K562 (cell line): ENCODE data around the gene CHML. TPM values are rescaled to one million over a fixed set of nuclear protein-coding genes. Genes with fewer than 3 reads are reported as not detected.

ENCODE experiments used
- ATAC-seq: fragments of 200-7000 bp; cut with Tn5 transposase; 3 replicates; pipeline ENCODE4 v1.9.1; 2020; ENCODE audit warnings: moderate library complexity
- BruUV-seq: library from RNA; stranded (reverse); fragments of 400-500 nt; replicated peaks from 2 replicates; lab custom pipeline; 2021; lab: Mats Ljungman, UMichigan
- CTCF ChIA-PET: fragments of 300-600 bp; formaldehyde crosslinking; extraction: SDS; loops from one replicate; lab custom pipeline; 2021; ENCODE audit warnings: low intra/inter-chr PET ratio; lab: Yijun Ruan, JAX
- POLR2A ChIA-PET: fragments of 300-600, 350-650 bp; sonication (Branson Sonifier 250); formaldehyde crosslinking; extraction: SDS; loops from one replicate; lab custom pipeline; 2021; ENCODE audit warnings: antibody characterized with exemption, inconsistent platforms; lab: Yijun Ruan, JAX
- DNase-seq, 4 experiments: peaks; one replicate each; pipeline versions ENCODE4 v3.0.0 to v3.0.0-alpha.2; 2011 to 2018; ENCODE audit warnings: low spot score in 3 of 4, mixed read lengths in 3 of 4; ENCODE audit errors: extremely low read depth in 1 of 4
- FAIRE-seq: peaks from 2 replicates; lab custom pipeline; 2011; peaks lifted over from hg19 to GRCh38; lab: Jason Lieb, UNC
- H2AFZ ChIP-seq: 2 replicates; pipeline ENCODE4 v1.6.0; 2011; ENCODE audit warnings: low read depth, low read length, control low read depth, inconsistent platforms
- H3K27ac ChIP-seq: fragments of 200-600 bp; 3 replicates; pipeline ENCODE4 v1.8.0; 2011; ENCODE audit warnings: low read depth, mild to moderate bottlenecking, control low read depth, inconsistent platforms, low read length, moderate library complexity, mixed read lengths; ENCODE audit errors: extremely low read depth
- H3K27me3 ChIP-seq, 2 experiments: fragments of 300-600 bp in 1 of 2; 2 replicates in 1 of 2; 3 replicates in 1 of 2; pipeline versions ENCODE4 v1.6.0 to v1.8.0; 2011; ENCODE audit warnings: inconsistent platforms in 2 of 2, low read length in 2 of 2, mild to moderate bottlenecking in 1 of 2, mixed read lengths in 1 of 2, moderate library complexity in 1 of 2; ENCODE audit not compliant: control insufficient read depth in 2 of 2, insufficient read depth in 2 of 2
- H3K36me3 ChIP-seq: fragments of 300-600 bp; 3 replicates; pipeline ENCODE4 v1.8.0; 2011; ENCODE audit warnings: mild to moderate bottlenecking, low read length, inconsistent platforms; ENCODE audit not compliant: control insufficient read depth, insufficient read depth
- H3K4me1 ChIP-seq, 2 experiments: fragments of 200-600 bp in 1 of 2; replicated peaks in 1 of 2; 2 replicates in 1 of 2; 3 replicates in 1 of 2; pipeline versions ENCODE4 v1.5.1 to v1.8.0; 2011; ENCODE audit warnings: inconsistent platforms in 2 of 2, low read length in 2 of 2, mild to moderate bottlenecking in 1 of 2, mixed read lengths in 1 of 2, moderate library complexity in 1 of 2; ENCODE audit not compliant: control insufficient read depth in 2 of 2, insufficient read depth in 2 of 2
- H3K4me2 ChIP-seq: 2 replicates; pipeline ENCODE4 v1.6.1; 2011; ENCODE audit warnings: low read length, control low read depth, inconsistent platforms, mixed read lengths; ENCODE audit not compliant: insufficient read depth
- H3K4me3 ChIP-seq: fragments of 200-600 bp; sonication (generic), shearing (Covaris generic); 2 replicates; pipeline ENCODE4 v1.5.1; 2016; ENCODE audit warnings: control low read depth, inconsistent platforms
- H3K79me2 ChIP-seq: fragments of 200-600 bp; 3 replicates; pipeline ENCODE4 v1.8.0; 2011; ENCODE audit warnings: low read length, inconsistent platforms; ENCODE audit not compliant: control insufficient read depth, insufficient read depth
- H3K9ac ChIP-seq, 2 experiments: 2 replicates each; pipeline versions ENCODE4 v1.6.0 to v1.6.1; 2011; ENCODE audit warnings: low read depth in 2 of 2, low read length in 2 of 2, control low read depth in 1 of 2, inconsistent platforms in 1 of 2, mild to moderate bottlenecking in 1 of 2, mixed read lengths in 1 of 2; ENCODE audit not compliant: insufficient read depth in 1 of 2
- H3K9me1 ChIP-seq: one replicate; pipeline ENCODE4 v1.6.0; 2011; ENCODE audit warnings: inconsistent platforms, mild to moderate bottlenecking, low read length, moderate library complexity; ENCODE audit not compliant: control insufficient read depth, insufficient read depth
- H3K9me3 ChIP-seq: replicated peaks from 2 replicates; pipeline ENCODE4 v1.5.1; 2011; ENCODE audit warnings: low read depth, low read length, inconsistent platforms; ENCODE audit not compliant: control insufficient read depth, insufficient read depth
- H4K20me1 ChIP-seq: replicated peaks from 2 replicates; pipeline ENCODE4 v1.6.1; 2011; ENCODE audit warnings: low read length, inconsistent platforms, mixed read lengths; ENCODE audit not compliant: control insufficient read depth, insufficient read depth
- ELF4 ChIP-seq: fragments of 450-650 bp; formaldehyde crosslinking; IDR thresholded peaks from 2 replicates; pipeline ENCODE4 v1.4.0; 2022; ENCODE audit warnings: missing genetic modification characterization
- GATAD2B ChIP-seq: fragments of 450-650 bp; IDR thresholded peaks from 2 replicates; pipeline ENCODE4 v1.6.1; 2017; ENCODE audit warnings: mild to moderate bottlenecking, borderline replicate concordance
- MAZ ChIP-seq, 2 experiments: fragments of 450-650 bp in 1 of 2; sonication (generic) in 1 of 2; formaldehyde crosslinking; IDR thresholded peaks in 1 of 2; conservative IDR thresholded peaks in 1 of 2; 2 replicates each; pipeline versions ENCODE4 v1.4.0 to v1.5.0; 2020; ENCODE audit warnings: mild to moderate bottlenecking in 1 of 2, missing genetic modification reagents in 1 of 2
- NFE2 ChIP-seq: IDR thresholded peaks from 2 replicates; pipeline ENCODE4 v1.6.1; 2014; ENCODE audit warnings: antibody characterized with exemption, low read depth
- OTX1 ChIP-seq: fragments of 450-650 bp; formaldehyde crosslinking; IDR thresholded peaks from 2 replicates; pipeline ENCODE4 v1.4.0; 2022; ENCODE audit warnings: mild to moderate bottlenecking
- PTRF ChIP-seq: fragments of 450-650 bp; IDR thresholded peaks from 2 replicates; pipeline ENCODE4 v1.6.1; 2016; ENCODE audit warnings: mild to moderate bottlenecking, missing genetic modification characterization, missing compliant biosample characterization
- RCOR1 ChIP-seq, 2 experiments: IDR thresholded peaks; 2 replicates each; pipeline ENCODE4 v1.6.1; 2012; ENCODE audit warnings: low read depth in 2 of 2, low read length in 2 of 2, borderline replicate concordance in 1 of 2, improper control_type of control experiment in 1 of 2
- SAFB2 ChIP-seq: fragments of 200-400 bp; formaldehyde crosslinking; IDR thresholded peaks from 2 replicates; pipeline ENCODE4 v1.6.1; 2018; ENCODE audit warnings: borderline replicate concordance, low read length, low read depth, moderate library complexity; ENCODE audit not compliant: severe bottlenecking
- SPI1 ChIP-seq: IDR thresholded peaks from 2 replicates; pipeline ENCODE4 v1.6.1; 2011; ENCODE audit warnings: low read depth, low read length, control low read depth, borderline replicate concordance
- STAT5B ChIP-seq: fragments of 250-450 bp; sonication (Bioruptor Pico); IDR thresholded peaks from 2 replicates; pipeline ENCODE4 v1.8.0; 2021; ENCODE audit warnings: mild to moderate bottlenecking, inconsistent platforms
- ZNF263 ChIP-seq: sonication (generic); formaldehyde crosslinking; IDR thresholded peaks from 2 replicates; pipeline ENCODE4 v1.8.0; 2022; ENCODE audit warnings: mild to moderate bottlenecking, missing genetic modification reagents, borderline replicate concordance
- WGBS: fragments of 100-300 bp; shearing (Covaris generic); methylation state at CpG from one replicate; pipeline ENCODE4 v1.1.6; 2016; ENCODE audit warnings: low coverage, mixed read lengths; ENCODE audit not compliant: insufficient coverage; ENCODE audit errors: missing lambda C conversion rate; 5-methylcytosine and 5-hydroxymethylcytosine counted together
- in situ Hi-C: fragments of 300-500 bp; cut with MboI; formaldehyde crosslinking; loops from 4 replicates; pipeline ENCODE4 v1.15.0; 2018; ENCODE audit warnings: inconsistent platforms, mixed read lengths
- intact Hi-C: fragments of 100-400 bp; cut with micrococcal nuclease; formaldehyde crosslinking; loops from 2 replicates; pipeline ENCODE4 v1.14.2; 2022
- polyA plus RNA-seq, 8 experiments: library from polyadenylated mRNA; depleted of rRNA in 4 of 8; stranded (reverse) in 5 of 8; unstranded in 3 of 8; fragments of >200 nt; fragmentation: Nextera tagmentation in 2 of 8; fragmentation: Illumina TruSeq in 1 of 8; extraction: Ambion mirVana in 2 of 8; extraction: Trizol in 1 of 8; gene quantifications; 2 replicates each; pipeline versions ENCODE4 v1.2.1 to v1.2.3, GENCODE V29; 2011 to 2014; ENCODE audit warnings: inconsistent platforms in 1 of 8, missing spikeins in 1 of 8
- total RNA-seq, 7 experiments: library from RNA; depleted of rRNA in 6 of 7; stranded (reverse); fragments of >200 nt in 6 of 7; fragmentation: Illumina TruSeq in 2 of 7; extraction: Trizol in 2 of 7; gene quantifications; 2 replicates each; pipeline versions ENCODE4 v1.2.1 to v1.2.3, GENCODE V29; 2011 to 2021; ENCODE audit warnings: low replicate concordance in 1 of 7
- TF ChIP-seq, protein P1 (sequence below): fragments of 450-650 bp; conservative IDR thresholded peaks from 2 replicates; pipeline ENCODE4 v1.6.1; 2016; ENCODE audit warnings: missing genetic modification characterization, low read depth, mild to moderate bottlenecking, missing compliant biosample characterization, moderate library complexity
- TF ChIP-seq, protein P2 (sequence below): sonication (generic); IDR thresholded peaks from 2 replicates; pipeline ENCODE4 v1.6.1; 2016
- TF ChIP-seq, protein P3 (sequence below): fragments of 250-450 bp; sonication (Bioruptor Pico); IDR thresholded peaks from 2 replicates; pipeline ENCODE4 v1.5.0; 2021
- TF ChIP-seq, protein P4 (sequence below): fragments of 450-650 bp; formaldehyde crosslinking; IDR thresholded peaks from 2 replicates; pipeline ENCODE4 v1.4.0; 2022; ENCODE audit warnings: mild to moderate bottlenecking, moderate library complexity

The CHML gene
- total and polyA plus RNA-seq, 9 of the 15 experiments (the other 6 are each of a cell fraction or from before 2014, with no cell fraction given): 13.0 to 88.3 (median 62.8) TPM

DNA sequence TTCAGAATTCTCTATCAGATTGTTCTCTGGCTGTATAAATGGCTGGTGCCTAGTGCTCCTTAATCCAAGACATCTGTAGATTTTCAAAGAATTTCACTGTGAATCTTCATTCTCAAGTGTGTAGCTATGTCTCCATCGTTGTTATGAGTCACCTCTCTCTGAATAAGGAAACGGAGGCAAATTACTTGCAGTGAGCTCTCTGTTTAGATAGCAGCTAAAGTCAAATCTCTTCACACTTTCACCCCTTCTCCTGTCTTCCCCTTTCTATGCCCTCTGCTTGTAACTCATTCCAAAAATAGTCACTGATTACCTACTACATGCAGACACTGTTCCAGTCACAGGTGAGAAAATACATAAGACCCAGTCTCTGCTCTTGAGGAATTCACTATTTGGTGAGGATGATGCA lies 39.7 kb downstream of the CHML start:
- H3K36me3 ChIP-seq: peaks cover 2% of the 10 kb centered on the region; the same call in 1 of the 3 replicates
- H3K9ac ChIP-seq: no peak overlapping the region
- no peak for FAIRE-seq
- peaks cover 4 to 9% of the 10 kb centered on the region in 2 experiments; a peak in 4 of 5 replicates for H3K4me1 ChIP-seq
- H2AFZ ChIP-seq: no peak overlapping the region
- no peak for ATAC-seq
- ChIA-PET POLR2A (no interaction called here), CTCF (no interaction called here)
- 13% methylated on average over 2 of the region's 2 CpGs for WGBS
- H3K9me1 ChIP-seq: no peaks in the 10 kb centered on the region
- no peaks in the 10 kb centered on the region for H3K27me3 ChIP-seq
- no peaks in the 10 kb centered on the region for H3K79me2 ChIP-seq
- no peak overlapping the region for H3K4me3 ChIP-seq
- H3K9me3 ChIP-seq: no peaks in the 10 kb centered on the region
- intact Hi-C loops (no loop called here), in situ Hi-C loops (loop anchor here (25.0 kb wide), 1 partner anchor 387 kb away; the partner anchor contains the start of gene MAP1LC3C)
- BruUV-seq: no TSS peak
- DNase-seq: no peak
- H3K27ac ChIP-seq: no peak overlapping the region
- H3K4me2 ChIP-seq: no peak overlapping the region
- TF ChIP-seq, protein P1, sequence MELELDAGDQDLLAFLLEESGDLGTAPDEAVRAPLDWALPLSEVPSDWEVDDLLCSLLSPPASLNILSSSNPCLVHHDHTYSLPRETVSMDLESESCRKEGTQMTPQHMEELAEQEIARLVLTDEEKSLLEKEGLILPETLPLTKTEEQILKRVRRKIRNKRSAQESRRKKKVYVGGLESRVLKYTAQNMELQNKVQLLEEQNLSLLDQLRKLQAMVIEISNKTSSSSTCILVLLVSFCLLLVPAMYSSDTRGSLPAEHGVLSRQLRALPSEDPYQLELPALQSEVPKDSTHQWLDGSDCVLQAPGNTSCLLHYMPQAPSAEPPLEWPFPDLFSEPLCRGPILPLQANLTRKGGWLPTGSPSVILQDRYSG (tag): no peak
- TF ChIP-seq STAT5B (no peak), GATAD2B (no peak), OTX1 (CRISPR knock-in tag) (no peak), PTRF (tag) (no peak), ELF4 (CRISPR knock-in tag) (no peak), RCOR1 (IDR thresholded peaks at IDR 0.05; ENCODE audit: borderline replicate concordance in 1 of 2, low read depth in 2 of 2, low read length in 2 of 2) (no peak), SAFB2 (no peak), NFE2 (no peak), SPI1 (no peak), ZNF263 (no peak), MAZ (CRISPR knock-in tag; conservative IDR thresholded peaks at IDR 0.05 in 1 of 2, IDR thresholded peaks at IDR 0.05 in 1 of 2) (no peak)
- TF ChIP-seq, protein P2, sequence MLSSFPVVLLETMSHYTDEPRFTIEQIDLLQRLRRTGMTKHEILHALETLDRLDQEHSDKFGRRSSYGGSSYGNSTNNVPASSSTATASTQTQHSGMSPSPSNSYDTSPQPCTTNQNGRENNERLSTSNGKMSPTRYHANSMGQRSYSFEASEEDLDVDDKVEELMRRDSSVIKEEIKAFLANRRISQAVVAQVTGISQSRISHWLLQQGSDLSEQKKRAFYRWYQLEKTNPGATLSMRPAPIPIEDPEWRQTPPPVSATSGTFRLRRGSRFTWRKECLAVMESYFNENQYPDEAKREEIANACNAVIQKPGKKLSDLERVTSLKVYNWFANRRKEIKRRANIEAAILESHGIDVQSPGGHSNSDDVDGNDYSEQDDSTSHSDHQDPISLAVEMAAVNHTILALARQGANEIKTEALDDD: no peak
- TF ChIP-seq, protein P3, sequence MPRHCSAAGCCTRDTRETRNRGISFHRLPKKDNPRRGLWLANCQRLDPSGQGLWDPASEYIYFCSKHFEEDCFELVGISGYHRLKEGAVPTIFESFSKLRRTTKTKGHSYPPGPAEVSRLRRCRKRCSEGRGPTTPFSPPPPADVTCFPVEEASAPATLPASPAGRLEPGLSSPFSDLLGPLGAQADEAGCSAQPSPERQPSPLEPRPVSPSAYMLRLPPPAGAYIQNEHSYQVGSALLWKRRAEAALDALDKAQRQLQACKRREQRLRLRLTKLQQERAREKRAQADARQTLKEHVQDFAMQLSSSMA (CRISPR knock-in tag): no peak
- TF ChIP-seq, protein P4, sequence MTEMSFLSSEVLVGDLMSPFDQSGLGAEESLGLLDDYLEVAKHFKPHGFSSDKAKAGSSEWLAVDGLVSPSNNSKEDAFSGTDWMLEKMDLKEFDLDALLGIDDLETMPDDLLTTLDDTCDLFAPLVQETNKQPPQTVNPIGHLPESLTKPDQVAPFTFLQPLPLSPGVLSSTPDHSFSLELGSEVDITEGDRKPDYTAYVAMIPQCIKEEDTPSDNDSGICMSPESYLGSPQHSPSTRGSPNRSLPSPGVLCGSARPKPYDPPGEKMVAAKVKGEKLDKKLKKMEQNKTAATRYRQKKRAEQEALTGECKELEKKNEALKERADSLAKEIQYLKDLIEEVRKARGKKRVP (CRISPR knock-in tag): no peak
- no peaks in the 10 kb centered on the region for H4K20me1 ChIP-seq
